ENCODE results near the gene ZSCAN5A. TPM values are rescaled to one million over a fixed set of nuclear protein-coding genes. Genes with fewer than 3 reads are reported as not detected.

ZSCAN5A gene
- polyA plus RNA-seq, 1 of the 3 experiments (the other 2 are of a cell fraction) = 6.8 TPM

DNA sequence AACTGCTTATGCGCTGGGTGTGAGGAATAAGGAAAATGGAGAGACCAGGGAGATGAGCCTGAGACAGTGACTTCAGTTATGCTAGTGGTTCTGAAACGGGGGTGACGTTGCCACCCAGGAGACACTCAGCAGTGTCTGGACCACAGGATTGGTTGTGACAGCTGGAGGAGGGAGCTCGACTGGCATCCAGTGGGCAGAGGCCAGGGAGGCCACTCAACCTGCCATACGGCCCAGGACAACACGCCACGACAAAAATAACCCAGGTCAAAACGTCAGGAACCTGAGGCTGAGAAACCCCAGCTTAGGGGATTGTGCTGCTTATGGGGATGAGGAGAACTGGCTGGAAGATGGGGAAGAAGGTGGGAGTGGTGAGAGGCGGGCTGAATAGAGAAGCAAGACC is 10.4 kb downstream of the ZSCAN5A start (continued):
- TF ChIP-seq, protein P1, sequence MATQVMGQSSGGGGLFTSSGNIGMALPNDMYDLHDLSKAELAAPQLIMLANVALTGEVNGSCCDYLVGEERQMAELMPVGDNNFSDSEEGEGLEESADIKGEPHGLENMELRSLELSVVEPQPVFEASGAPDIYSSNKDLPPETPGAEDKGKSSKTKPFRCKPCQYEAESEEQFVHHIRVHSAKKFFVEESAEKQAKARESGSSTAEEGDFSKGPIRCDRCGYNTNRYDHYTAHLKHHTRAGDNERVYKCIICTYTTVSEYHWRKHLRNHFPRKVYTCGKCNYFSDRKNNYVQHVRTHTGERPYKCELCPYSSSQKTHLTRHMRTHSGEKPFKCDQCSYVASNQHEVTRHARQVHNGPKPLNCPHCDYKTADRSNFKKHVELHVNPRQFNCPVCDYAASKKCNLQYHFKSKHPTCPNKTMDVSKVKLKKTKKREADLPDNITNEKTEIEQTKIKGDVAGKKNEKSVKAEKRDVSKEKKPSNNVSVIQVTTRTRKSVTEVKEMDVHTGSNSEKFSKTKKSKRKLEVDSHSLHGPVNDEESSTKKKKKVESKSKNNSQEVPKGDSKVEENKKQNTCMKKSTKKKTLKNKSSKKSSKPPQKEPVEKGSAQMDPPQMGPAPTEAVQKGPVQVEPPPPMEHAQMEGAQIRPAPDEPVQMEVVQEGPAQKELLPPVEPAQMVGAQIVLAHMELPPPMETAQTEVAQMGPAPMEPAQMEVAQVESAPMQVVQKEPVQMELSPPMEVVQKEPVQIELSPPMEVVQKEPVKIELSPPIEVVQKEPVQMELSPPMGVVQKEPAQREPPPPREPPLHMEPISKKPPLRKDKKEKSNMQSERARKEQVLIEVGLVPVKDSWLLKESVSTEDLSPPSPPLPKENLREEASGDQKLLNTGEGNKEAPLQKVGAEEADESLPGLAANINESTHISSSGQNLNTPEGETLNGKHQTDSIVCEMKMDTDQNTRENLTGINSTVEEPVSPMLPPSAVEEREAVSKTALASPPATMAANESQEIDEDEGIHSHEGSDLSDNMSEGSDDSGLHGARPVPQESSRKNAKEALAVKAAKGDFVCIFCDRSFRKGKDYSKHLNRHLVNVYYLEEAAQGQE (IDR thresholded peaks at IDR 0.05; ENCODE audit: low read depth, low read length) = no peak
- TF ChIP-seq MXI1 (IDR thresholded peaks at IDR 0.05; ENCODE audit: low read depth, low read length) = no peak

DNA sequence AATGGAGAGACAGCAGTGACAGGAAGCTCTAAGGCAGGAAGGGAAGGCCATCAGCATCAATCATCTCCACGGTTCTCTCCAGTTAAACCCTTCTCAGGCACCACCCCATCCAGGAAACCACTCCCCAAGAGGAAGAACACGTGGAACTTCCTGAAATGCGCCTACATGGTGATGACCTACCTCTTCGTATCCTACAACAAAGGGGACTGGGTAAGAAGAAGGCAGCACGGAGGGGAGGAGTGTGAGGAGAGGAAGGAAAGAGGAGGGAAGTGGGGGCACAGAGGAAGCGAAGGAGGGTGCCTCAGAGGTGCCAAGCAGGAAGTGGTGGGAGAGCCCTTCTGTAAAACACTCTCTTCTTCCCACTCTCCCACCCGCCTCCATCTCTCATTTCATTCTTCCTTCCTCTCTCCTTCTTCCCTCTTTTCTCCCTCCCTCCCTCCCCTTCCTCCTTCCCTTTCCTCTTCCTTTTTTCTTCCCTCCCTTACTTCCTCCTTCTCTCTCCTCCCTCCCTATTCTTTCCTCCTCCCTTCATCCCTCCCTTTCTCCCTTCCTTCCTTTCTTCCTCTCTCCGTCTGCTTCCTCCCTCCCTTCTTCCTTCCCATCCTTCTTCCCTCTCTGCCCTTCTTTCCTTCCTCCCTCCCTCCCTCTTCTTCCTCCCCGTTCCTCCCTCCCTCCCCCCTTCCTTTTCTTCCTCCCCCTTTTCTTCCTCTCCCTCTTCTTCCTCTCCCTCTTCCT is 12.6 kb downstream of the ZSCAN5A start:
- POLR2A ChIA-PET = interaction anchor here (1.0 kb wide), 1 partner anchor 13 kb away, joined by 3 read pairs; the partner anchor contains the start of gene ZSCAN5A
- H3K4me2 ChIP-seq = no peak overlapping the region
- no peaks in the 10 kb centered on the region for H4K20me1 ChIP-seq (ENCODE audit: insufficient read depth)
- H3K79me2 ChIP-seq (ENCODE audit: insufficient read depth) = no peaks in the 10 kb centered on the region
- no peak overlapping the region for H3K27ac ChIP-seq (ENCODE audit: low read depth in 2 of 2, low read length in 1 of 2)
- H3K9me2 ChIP-seq = no peaks in the 10 kb centered on the region
- H3F3A ChIP-seq (replicated peaks; ENCODE audit: insufficient read depth) = no peaks in the 10 kb centered on the region
- H3K9ac ChIP-seq = no peak overlapping the region
- TF ChIP-seq FOXM1 (IDR thresholded peaks at IDR 0.05; ENCODE audit: low read depth) (no peak), YY1 (IDR thresholded peaks at IDR 0.05; ENCODE audit: low read depth) (no peak), TCF12 (IDR thresholded peaks at IDR 0.05) (no peak), GABPA (IDR thresholded peaks at IDR 0.05; ENCODE audit: low read depth) (no peak), POLR2AphosphoS5 (IDR thresholded peaks at IDR 0.05; ENCODE audit: low read depth, low read length) (no peak), RCOR1 (IDR thresholded peaks at IDR 0.05; ENCODE audit: low read length) (no peak), SIN3A (IDR thresholded peaks at IDR 0.05; ENCODE audit: borderline replicate concordance, low read depth, low read length) (no peak), RAD21 (IDR thresholded peaks at IDR 0.05; ENCODE audit: low read length) (no peak), GATA2 (CRISPR knock-in tag; IDR thresholded peaks at IDR 0.05) (no peak)
- TF ChIP-seq, protein P2, sequence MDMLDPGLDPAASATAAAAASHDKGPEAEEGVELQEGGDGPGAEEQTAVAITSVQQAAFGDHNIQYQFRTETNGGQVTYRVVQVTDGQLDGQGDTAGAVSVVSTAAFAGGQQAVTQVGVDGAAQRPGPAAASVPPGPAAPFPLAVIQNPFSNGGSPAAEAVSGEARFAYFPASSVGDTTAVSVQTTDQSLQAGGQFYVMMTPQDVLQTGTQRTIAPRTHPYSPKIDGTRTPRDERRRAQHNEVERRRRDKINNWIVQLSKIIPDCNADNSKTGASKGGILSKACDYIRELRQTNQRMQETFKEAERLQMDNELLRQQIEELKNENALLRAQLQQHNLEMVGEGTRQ (IDR thresholded peaks at IDR 0.05; ENCODE audit: borderline replicate concordance, low read depth, low read length) = no peak
- TF ChIP-seq, protein P3, sequence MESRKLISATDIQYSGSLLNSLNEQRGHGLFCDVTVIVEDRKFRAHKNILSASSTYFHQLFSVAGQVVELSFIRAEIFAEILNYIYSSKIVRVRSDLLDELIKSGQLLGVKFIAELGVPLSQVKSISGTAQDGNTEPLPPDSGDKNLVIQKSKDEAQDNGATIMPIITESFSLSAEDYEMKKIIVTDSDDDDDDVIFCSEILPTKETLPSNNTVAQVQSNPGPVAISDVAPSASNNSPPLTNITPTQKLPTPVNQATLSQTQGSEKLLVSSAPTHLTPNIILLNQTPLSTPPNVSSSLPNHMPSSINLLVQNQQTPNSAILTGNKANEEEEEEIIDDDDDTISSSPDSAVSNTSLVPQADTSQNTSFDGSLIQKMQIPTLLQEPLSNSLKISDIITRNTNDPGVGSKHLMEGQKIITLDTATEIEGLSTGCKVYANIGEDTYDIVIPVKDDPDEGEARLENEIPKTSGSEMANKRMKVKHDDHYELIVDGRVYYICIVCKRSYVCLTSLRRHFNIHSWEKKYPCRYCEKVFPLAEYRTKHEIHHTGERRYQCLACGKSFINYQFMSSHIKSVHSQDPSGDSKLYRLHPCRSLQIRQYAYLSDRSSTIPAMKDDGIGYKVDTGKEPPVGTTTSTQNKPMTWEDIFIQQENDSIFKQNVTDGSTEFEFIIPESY (IDR thresholded peaks at IDR 0.05; ENCODE audit: borderline replicate concordance, low read depth) = no peak
- TF ChIP-seq, protein P4, sequence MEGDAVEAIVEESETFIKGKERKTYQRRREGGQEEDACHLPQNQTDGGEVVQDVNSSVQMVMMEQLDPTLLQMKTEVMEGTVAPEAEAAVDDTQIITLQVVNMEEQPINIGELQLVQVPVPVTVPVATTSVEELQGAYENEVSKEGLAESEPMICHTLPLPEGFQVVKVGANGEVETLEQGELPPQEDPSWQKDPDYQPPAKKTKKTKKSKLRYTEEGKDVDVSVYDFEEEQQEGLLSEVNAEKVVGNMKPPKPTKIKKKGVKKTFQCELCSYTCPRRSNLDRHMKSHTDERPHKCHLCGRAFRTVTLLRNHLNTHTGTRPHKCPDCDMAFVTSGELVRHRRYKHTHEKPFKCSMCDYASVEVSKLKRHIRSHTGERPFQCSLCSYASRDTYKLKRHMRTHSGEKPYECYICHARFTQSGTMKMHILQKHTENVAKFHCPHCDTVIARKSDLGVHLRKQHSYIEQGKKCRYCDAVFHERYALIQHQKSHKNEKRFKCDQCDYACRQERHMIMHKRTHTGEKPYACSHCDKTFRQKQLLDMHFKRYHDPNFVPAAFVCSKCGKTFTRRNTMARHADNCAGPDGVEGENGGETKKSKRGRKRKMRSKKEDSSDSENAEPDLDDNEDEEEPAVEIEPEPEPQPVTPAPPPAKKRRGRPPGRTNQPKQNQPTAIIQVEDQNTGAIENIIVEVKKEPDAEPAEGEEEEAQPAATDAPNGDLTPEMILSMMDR (IDR thresholded peaks at IDR 0.05) = no peak
- no peaks in the 10 kb centered on the region for H3K4me1 ChIP-seq (ENCODE audit: control insufficient read depth in 1 of 2, insufficient read depth in 2 of 2, low read depth in 1 of 2, low read length in 1 of 2)
- H3K27me3 ChIP-seq (ENCODE audit: insufficient read depth) = no peaks in the 10 kb centered on the region
- H2AFZ ChIP-seq (ENCODE audit: low read depth) = no peak overlapping the region
- no peak overlapping the region for H3K4me3 ChIP-seq (ENCODE audit: low read depth in 2 of 2, low read length in 1 of 2)
- CTCF ChIA-PET = interaction anchor here (1.8 kb wide), 1 partner anchor 8 kb away, joined by 4 read pairs; no protein-coding TSS in a partner anchor
- WGBS (ENCODE audit: low lambda C conversion rate) = 84% methylated on average over 9 of the region's 9 CpGs
- peaks cover 6 to 16% of the 10 kb centered on the region in 2 experiments for H3K36me3 ChIP-seq (replicated peaks in 1 of 2; ENCODE audit: control insufficient read depth in 1 of 2, insufficient read depth in 2 of 2, low read length in 1 of 2)
- no peak for DNase-seq
- no peaks in the 10 kb centered on the region for H3K9me3 ChIP-seq
